H1 (cell line): ENCODE measurements around the gene KATNAL2.

ENCODE experiments used
- EP300 ChIP-seq, 2 experiments: IDR thresholded peaks; 1 replicate in 1 of 2; 2 replicates in 1 of 2; pipeline ENCODE4 v1.6.1; 2011 to 2012; ENCODE audit warnings: low read depth in 2 of 2, low read length in 2 of 2, mild to moderate bottlenecking in 2 of 2, borderline replicate concordance in 1 of 2, inconsistent platforms in 1 of 2, moderate library complexity in 1 of 2
- EZH2 ChIP-seq: fragments of 200-600 bp; sonication (generic); IDR thresholded peaks from 2 replicates; pipeline ENCODE4 v1.7.1; 2012; ENCODE audit warnings: low read depth, mild to moderate bottlenecking, moderate library complexity, low read length, inconsistent platforms; ENCODE audit not compliant: severe bottlenecking
- NRF1 ChIP-seq: IDR thresholded peaks from 2 replicates; pipeline ENCODE4 v1.6.1; 2011; ENCODE audit warnings: mild to moderate bottlenecking, low read depth, low read length, improper control_type of control experiment
- RBBP5 ChIP-seq: IDR thresholded peaks from 2 replicates; pipeline ENCODE4 v1.7.1; 2012; ENCODE audit warnings: low read depth, mild to moderate bottlenecking, inconsistent platforms, low read length, moderate library complexity, borderline replicate concordance
- SP1 ChIP-seq: IDR thresholded peaks from 2 replicates; pipeline ENCODE4 v1.6.1; 2011; ENCODE audit warnings: low read depth, low read length
- SUZ12 ChIP-seq: fragments of 200-600 bp; sonication (generic); IDR thresholded peaks from 2 replicates; pipeline ENCODE4 v1.6.1; 2012; ENCODE audit warnings: mild to moderate bottlenecking, inconsistent platforms, low read length, moderate library complexity, mixed read lengths
- TBP ChIP-seq: IDR thresholded peaks from 2 replicates; pipeline ENCODE4 v1.6.1; 2011; ENCODE audit warnings: low read depth, low read length, improper control_type of control experiment
- TF ChIP-seq, protein P1 (sequence below), 3 experiments: IDR thresholded peaks; 1 replicate in 2 of 3; 2 replicates in 1 of 3; pipeline versions ENCODE4 v1.5.1 to v1.6.1; 2011; ENCODE audit warnings: low read length in 3 of 3, mild to moderate bottlenecking in 3 of 3, inconsistent platforms in 2 of 3, low read depth in 1 of 3, moderate library complexity in 1 of 3; ENCODE audit not compliant: insufficient read depth in 1 of 3; ENCODE audit errors: control extremely low read depth in 1 of 3
- TF ChIP-seq, protein P2 (sequence below): IDR thresholded peaks from 2 replicates; pipeline ENCODE4 v1.6.1; 2011; ENCODE audit warnings: low read depth, mild to moderate bottlenecking, low read length; ENCODE audit not compliant: insufficient read depth

DNA sequence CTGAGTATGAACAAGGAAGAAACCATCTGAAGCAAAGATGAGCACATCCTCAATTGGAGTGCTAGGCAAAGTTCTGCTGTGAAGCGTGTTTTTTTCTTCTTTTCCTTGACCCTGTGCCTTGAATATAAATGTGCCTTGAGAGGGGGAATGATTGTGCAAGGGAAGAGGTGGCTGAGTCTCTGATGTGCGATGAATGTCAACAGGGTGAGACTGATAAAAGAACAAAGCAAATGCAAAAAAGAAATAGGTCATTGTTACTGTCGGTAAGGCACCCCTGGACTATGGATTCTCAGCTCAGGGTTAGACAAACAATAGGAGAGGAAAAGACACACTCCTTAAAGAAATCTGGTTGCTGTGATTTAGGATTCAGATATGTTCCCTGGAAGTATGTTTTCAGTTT, 178.4 kb downstream of the KATNAL2 start:
- TF ChIP-seq TBP (no peak), EZH2 (no peak), NRF1 (no peak), SUZ12 (no peak), SP1 (no peak), EP300 (IDR thresholded peaks at IDR 0.05; ENCODE audit: borderline replicate concordance in 1 of 2, low read depth in 2 of 2, low read length in 2 of 2) (no peak), RBBP5 (no peak)
- TF ChIP-seq, protein P1, sequence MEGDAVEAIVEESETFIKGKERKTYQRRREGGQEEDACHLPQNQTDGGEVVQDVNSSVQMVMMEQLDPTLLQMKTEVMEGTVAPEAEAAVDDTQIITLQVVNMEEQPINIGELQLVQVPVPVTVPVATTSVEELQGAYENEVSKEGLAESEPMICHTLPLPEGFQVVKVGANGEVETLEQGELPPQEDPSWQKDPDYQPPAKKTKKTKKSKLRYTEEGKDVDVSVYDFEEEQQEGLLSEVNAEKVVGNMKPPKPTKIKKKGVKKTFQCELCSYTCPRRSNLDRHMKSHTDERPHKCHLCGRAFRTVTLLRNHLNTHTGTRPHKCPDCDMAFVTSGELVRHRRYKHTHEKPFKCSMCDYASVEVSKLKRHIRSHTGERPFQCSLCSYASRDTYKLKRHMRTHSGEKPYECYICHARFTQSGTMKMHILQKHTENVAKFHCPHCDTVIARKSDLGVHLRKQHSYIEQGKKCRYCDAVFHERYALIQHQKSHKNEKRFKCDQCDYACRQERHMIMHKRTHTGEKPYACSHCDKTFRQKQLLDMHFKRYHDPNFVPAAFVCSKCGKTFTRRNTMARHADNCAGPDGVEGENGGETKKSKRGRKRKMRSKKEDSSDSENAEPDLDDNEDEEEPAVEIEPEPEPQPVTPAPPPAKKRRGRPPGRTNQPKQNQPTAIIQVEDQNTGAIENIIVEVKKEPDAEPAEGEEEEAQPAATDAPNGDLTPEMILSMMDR (IDR thresholded peaks at IDR 0.05; ENCODE audit: control extremely low read depth in 1 of 3, insufficient read depth in 1 of 3, low read depth in 1 of 3, low read length in 3 of 3), result no peak
- TF ChIP-seq, protein P2, sequence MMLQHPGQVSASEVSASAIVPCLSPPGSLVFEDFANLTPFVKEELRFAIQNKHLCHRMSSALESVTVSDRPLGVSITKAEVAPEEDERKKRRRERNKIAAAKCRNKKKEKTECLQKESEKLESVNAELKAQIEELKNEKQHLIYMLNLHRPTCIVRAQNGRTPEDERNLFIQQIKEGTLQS, result no peak
